Activated CD8-positive, alpha-beta T cell treated with anti-CD3 and anti-CD28 coated beads, Interleukin-2, amount 10 ng/mL, durations not matched to agents 7 days and 5 days (primary cell): ENCODE measurements around the gene DHX15. TPM values are rescaled to one million over a fixed set of nuclear protein-coding genes. Genes with fewer than 3 reads are reported as not detected.

Experiments used
- ATAC-seq: fragments of 150-1000 bp; cut with Tn5 transposase; one replicate; pipeline ENCODE4 v1.10.0; 2021; ENCODE audit warnings: moderate library complexity
- CTCF ChIA-PET: fragments of 350-600 bp; sonication (Branson Sonifier 250); formaldehyde crosslinking; loops from one replicate; lab custom pipeline; 2021; ENCODE audit warnings: antibody characterized with exemption; lab: Charles Lee
- POLR2A ChIA-PET: fragments of 350-600 bp; sonication (Branson Sonifier 250); formaldehyde crosslinking; loops from one replicate; lab custom pipeline; 2021; ENCODE audit warnings: antibody characterized with exemption; lab: Charles Lee
- DNase-seq: peaks from one replicate; pipeline ENCODE4 v3.0.0-alpha.2; 2020
- H3K27ac Mint-ChIP-seq: one replicate; pipeline ENCODE4 v1.8.0; 2021; ENCODE audit warnings: mild to moderate bottlenecking, mixed read lengths
- H3K27me3 Mint-ChIP-seq: one replicate; pipeline ENCODE4 v1.8.0; 2021; ENCODE audit warnings: low read depth, mixed read lengths
- H3K36me3 Mint-ChIP-seq: one replicate; pipeline ENCODE4 v1.8.0; 2021; ENCODE audit warnings: low read depth, mixed read lengths
- H3K4me1 Mint-ChIP-seq: one replicate; pipeline ENCODE4 v1.8.0; 2021; ENCODE audit warnings: low read depth, mixed read lengths
- H3K4me3 Mint-ChIP-seq: one replicate; pipeline ENCODE4 v1.8.0; 2021; ENCODE audit warnings: mild to moderate bottlenecking, mixed read lengths
- H3K9me3 Mint-ChIP-seq: one replicate; pipeline ENCODE4 v1.8.0; 2022; ENCODE audit warnings: mixed read lengths; ENCODE audit not compliant: insufficient read depth
- total RNA-seq, 2 experiments: library from RNA; stranded (reverse); gene quantifications; one replicate each; pipeline ENCODE4 v1.2.3, GENCODE V29; 2021

The DHX15 gene
- 100 to 1,000 TPM; 193 to 198 TPM for total RNA-seq

GRCh38 chr4:24584211-24584850 is at the start of gene DHX15:
TSS of gene DHX15 (minus strand) at chr4:24584554. CDS start at chr4:24584393, 161 bp downstream.
- peaks cover 37% of the 10 kb centered on the region for H3K4me1 Mint-ChIP-seq
- POLR2A ChIA-PET, result interaction anchor here (0.6 to 1.7 kb wide), 19 partner anchors 9 to 1250 kb away, joined by 3 to 13 read pairs (median 5); partner anchors contain the start of genes SEPSECS and ZCCHC4
- DNase-seq, result peak; percentile 95

GRCh38 chr4:24632011-24632410 is 47.7 kb upstream of the DHX15 start:
- DNase-seq, result no peak
- no peak overlapping the region for H3K4me3 Mint-ChIP-seq
- POLR2A ChIA-PET, result no interaction called here
- CTCF ChIA-PET, result no interaction called here
- no peak overlapping the region for H3K27ac Mint-ChIP-seq
- H3K9me3 Mint-ChIP-seq, result no peaks in the 10 kb centered on the region
- no peaks in the 10 kb centered on the region for H3K36me3 Mint-ChIP-seq
- no peaks in the 10 kb centered on the region for H3K4me1 Mint-ChIP-seq
- ATAC-seq, result no peak
- H3K27me3 Mint-ChIP-seq, result peaks cover 4% of the 10 kb centered on the region

More at GRCh38 chr4:24584211-24584850, at the start of gene DHX15:
- H3K9me3 Mint-ChIP-seq, result no peaks in the 10 kb centered on the region
- H3K4me3 Mint-ChIP-seq, result peak within 1 kb of the TSS; percentile 96
- H3K36me3 Mint-ChIP-seq, result peaks cover 40% of the 10 kb centered on the region
- H3K27ac Mint-ChIP-seq, result peak within 1 kb of the TSS; percentile 97
- H3K27me3 Mint-ChIP-seq, result no peaks in the 10 kb centered on the region
- ATAC-seq, result peak; percentile 95
- CTCF ChIA-PET, result interaction anchor here (0.6 to 1.6 kb wide), 9 partner anchors 10 to 728 kb away, joined by 3 to 8 read pairs (median 3); partner anchors contain the start of gene ZCCHC4

GRCh38 chr4:24630937-24631336 is 46.6 kb upstream of the DHX15 start:
- Mint-ChIP-seq H3K9me3 (no peaks in the 10 kb centered on the region), H3K4me3 (no peak overlapping the region), H3K36me3 (no peaks in the 10 kb centered on the region), H3K27me3 (peaks cover 4% of the 10 kb centered on the region), H3K27ac (no peak overlapping the region), H3K4me1 (no peaks in the 10 kb centered on the region)
- DNase-seq (no peak), ATAC-seq (no peak)
- CTCF ChIA-PET, result no interaction called here
- POLR2A ChIA-PET, result no interaction called here

GRCh38 chr4:24625091-24625490 is 40.7 kb upstream of the DHX15 start:
- Mint-ChIP-seq H3K9me3 (peaks cover 5% of the 10 kb centered on the region), H3K36me3 (no peaks in the 10 kb centered on the region), H3K4me1 (no peaks in the 10 kb centered on the region), H3K27ac (no peak overlapping the region), H3K27me3 (peaks cover 13% of the 10 kb centered on the region), H3K4me3 (no peak overlapping the region)
- DNase-seq (no peak), ATAC-seq (no peak)
- CTCF ChIA-PET, result no interaction called here
- POLR2A ChIA-PET, result no interaction called here

- Mint-ChIP-seq H3K27ac (no peak overlapping the region), H3K4me1 (no peaks in the 10 kb centered on the region), H3K9me3 (peaks cover 5% of the 10 kb centered on the region), H3K4me3 (no peak overlapping the region), H3K36me3 (no peaks in the 10 kb centered on the region), H3K27me3 (peaks cover 13% of the 10 kb centered on the region)
- DNase-seq (no peak), ATAC-seq (no peak)
- CTCF ChIA-PET, result no interaction called here
- POLR2A ChIA-PET, result no interaction called here
Measured at GRCh38 chr4:24624381-24624780, 40.0 kb upstream of the DHX15 start.

GRCh38 chr4:24622146-24622834 is 37.9 kb upstream of the DHX15 start:
- CTCF ChIA-PET, result no interaction called here
- POLR2A ChIA-PET, result no interaction called here
- peaks cover 9% of the 10 kb centered on the region for H3K27me3 Mint-ChIP-seq
- H3K4me1 Mint-ChIP-seq, result no peaks in the 10 kb centered on the region
- H3K27ac Mint-ChIP-seq, result no peak overlapping the region
- H3K4me3 Mint-ChIP-seq, result no peak overlapping the region
- H3K9me3 Mint-ChIP-seq, result peaks cover 5% of the 10 kb centered on the region
- no peak for ATAC-seq
- H3K36me3 Mint-ChIP-seq, result no peaks in the 10 kb centered on the region
- DNase-seq, result no peak

- DNase-seq (no peak), ATAC-seq (no peak)
- Mint-ChIP-seq H3K9me3 (peaks cover 3% of the 10 kb centered on the region), H3K27ac (no peak overlapping the region), H3K27me3 (peaks cover 9% of the 10 kb centered on the region), H3K4me3 (no peak overlapping the region), H3K4me1 (peaks cover 2% of the 10 kb centered on the region), H3K36me3 (no peaks in the 10 kb centered on the region)
- ChIA-PET POLR2A (no interaction called here), CTCF (no interaction called here)
Measured at GRCh38 chr4:24615977-24616376, 31.6 kb upstream of the DHX15 start.

- ChIA-PET POLR2A (no interaction called here), CTCF (no interaction called here)
- no peak overlapping the region for H3K4me3 Mint-ChIP-seq
- H3K27me3 Mint-ChIP-seq, result peaks cover 6% of the 10 kb centered on the region
- H3K4me1 Mint-ChIP-seq, result peaks cover 2% of the 10 kb centered on the region
- ATAC-seq, result no peak
- no peaks in the 10 kb centered on the region for H3K36me3 Mint-ChIP-seq
- no peak overlapping the region for H3K27ac Mint-ChIP-seq
- H3K9me3 Mint-ChIP-seq, result no peaks in the 10 kb centered on the region
- DNase-seq, result no peak
Measured at GRCh38 chr4:24614881-24615280, 30.5 kb upstream of the DHX15 start.

- no peak for ATAC-seq
- POLR2A ChIA-PET, result no interaction called here
- Mint-ChIP-seq H3K9me3 (no peaks in the 10 kb centered on the region), H3K27me3 (peaks cover 9% of the 10 kb centered on the region), H3K36me3 (no peaks in the 10 kb centered on the region), H3K27ac (no peak overlapping the region), H3K4me1 (peaks cover 2% of the 10 kb centered on the region), H3K4me3 (no peak overlapping the region)
- CTCF ChIA-PET, result no interaction called here
- no peak for DNase-seq
Measured at GRCh38 chr4:24613502-24613901, 29.1 kb upstream of the DHX15 start.

GRCh38 chr4:24611575-24611974 is 27.2 kb upstream of the DHX15 start:
- DNase-seq (no peak), ATAC-seq (no peak)
- Mint-ChIP-seq H3K4me1 (peaks cover 2% of the 10 kb centered on the region), H3K36me3 (no peaks in the 10 kb centered on the region), H3K27ac (no peak overlapping the region), H3K9me3 (no peaks in the 10 kb centered on the region), H3K27me3 (peaks cover 14% of the 10 kb centered on the region), H3K4me3 (no peak overlapping the region)
- ChIA-PET POLR2A (no interaction called here), CTCF (no interaction called here)

- H3K27me3 Mint-ChIP-seq, result peaks cover 12% of the 10 kb centered on the region
- DNase-seq (no peak), ATAC-seq (no peak)
- H3K4me3 Mint-ChIP-seq, result no peak overlapping the region
- POLR2A ChIA-PET, result no interaction called here
- H3K4me1 Mint-ChIP-seq, result peaks cover 4% of the 10 kb centered on the region
- no peak overlapping the region for H3K27ac Mint-ChIP-seq
- CTCF ChIA-PET, result no interaction called here
- no peaks in the 10 kb centered on the region for H3K36me3 Mint-ChIP-seq
- H3K9me3 Mint-ChIP-seq, result no peaks in the 10 kb centered on the region
Measured at GRCh38 chr4:24607334-24607733, 23.0 kb upstream of the DHX15 start.

- no peak for DNase-seq
- Mint-ChIP-seq H3K36me3 (no peaks in the 10 kb centered on the region), H3K4me3 (no peak overlapping the region), H3K4me1 (peaks cover 4% of the 10 kb centered on the region), H3K9me3 (no peaks in the 10 kb centered on the region), H3K27me3 (peaks cover 10% of the 10 kb centered on the region), H3K27ac (no peak overlapping the region)
- ChIA-PET CTCF (no interaction called here), POLR2A (no interaction called here)
- ATAC-seq, result no peak
Measured at GRCh38 chr4:24605216-24605615, 20.9 kb upstream of the DHX15 start.
